Jurkat, Clone E6-1 (cell line): ENCODE data around the gene HS1BP3.

Source experiments
- DNase-seq: peaks from one replicate; pipeline ENCODE4 v3.0.0-alpha.2; 2011; ENCODE audit warnings: low read depth, low spot score
- H3K4me3 ChIP-seq: 2 replicates; pipeline ENCODE4 v1.5.1; 2011; ENCODE audit warnings: mild to moderate bottlenecking, low read length, control low read depth, moderate library complexity

The HS1BP3 gene

DNA sequence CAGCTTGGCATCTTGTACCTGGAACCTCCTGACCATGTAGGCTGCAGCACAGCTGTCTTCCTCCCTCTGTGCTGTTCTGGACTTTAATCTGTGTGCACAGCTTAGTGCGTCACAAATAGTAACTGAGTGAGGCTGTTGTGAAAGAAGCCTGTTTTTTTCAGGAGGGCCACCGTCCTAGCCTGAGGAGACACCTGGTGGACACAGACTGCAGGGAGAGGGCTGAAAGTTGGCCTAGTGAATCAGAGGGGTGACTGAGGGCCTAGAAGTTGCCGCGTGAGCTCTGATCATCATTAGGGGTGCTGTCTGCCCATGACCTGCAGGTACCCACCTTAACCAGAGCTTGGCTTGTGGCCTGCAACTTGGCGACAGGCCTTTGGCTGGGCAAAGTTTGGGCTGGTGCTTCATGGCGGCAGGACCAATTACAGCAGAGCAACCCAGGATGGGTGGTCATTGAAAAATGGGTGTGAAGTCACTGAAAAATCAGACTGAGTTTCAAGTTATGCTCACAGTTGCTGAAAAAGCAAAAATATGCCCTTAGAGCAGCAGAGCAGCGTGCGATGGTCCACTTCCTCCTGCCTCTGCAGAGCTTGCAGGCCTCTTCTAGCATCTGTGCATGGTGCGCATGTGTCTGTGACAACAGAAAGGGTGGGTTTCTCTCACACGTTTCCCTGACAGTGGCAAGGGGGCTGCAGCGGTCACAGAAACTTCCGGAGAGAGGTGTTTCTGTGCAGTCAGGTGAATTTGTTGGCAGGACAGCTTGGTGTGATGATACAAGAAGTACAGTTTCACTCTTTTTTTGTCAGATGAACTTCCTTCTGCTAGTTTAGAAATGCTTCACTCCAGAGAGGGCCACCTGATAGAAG lies 25.7 kb upstream of the HS1BP3 start:
- no peak overlapping the region for H3K4me3 ChIP-seq
- no peak for DNase-seq

DNA sequence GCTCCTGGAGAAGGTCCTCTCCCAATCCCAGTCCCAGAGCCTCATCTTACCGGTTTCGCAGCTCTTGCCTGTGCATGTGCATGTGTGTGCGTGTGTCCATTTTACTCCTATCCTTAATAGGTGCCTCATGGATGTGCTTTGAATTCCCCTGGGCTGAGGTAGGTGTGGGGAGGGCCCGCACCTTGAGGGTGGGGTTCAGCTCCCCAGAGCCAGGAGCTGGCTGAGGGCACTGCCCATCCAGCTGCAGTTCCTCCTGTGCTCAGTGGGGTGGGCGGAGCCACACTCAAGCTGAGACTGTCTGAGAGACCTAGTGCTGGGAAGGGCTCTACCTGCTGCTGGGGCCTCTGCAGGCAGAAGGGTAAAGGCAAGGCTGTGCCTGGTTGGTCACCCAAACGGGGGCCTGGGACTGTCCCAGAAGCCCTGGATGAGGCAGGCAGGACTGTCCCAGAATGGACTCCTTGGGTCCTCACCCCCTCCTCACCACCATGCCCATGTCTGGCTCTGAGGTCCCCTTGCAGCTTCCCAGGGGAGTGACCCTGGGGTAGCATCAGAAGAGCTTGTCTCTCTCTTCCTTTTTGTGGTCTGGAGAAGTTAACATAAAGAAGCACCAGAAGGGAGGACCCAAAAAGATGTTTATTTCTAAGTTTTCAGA lies 24.9 kb upstream of the HS1BP3 start:
- no peak overlapping the region for H3K4me3 ChIP-seq
- no peak for DNase-seq

DNA sequence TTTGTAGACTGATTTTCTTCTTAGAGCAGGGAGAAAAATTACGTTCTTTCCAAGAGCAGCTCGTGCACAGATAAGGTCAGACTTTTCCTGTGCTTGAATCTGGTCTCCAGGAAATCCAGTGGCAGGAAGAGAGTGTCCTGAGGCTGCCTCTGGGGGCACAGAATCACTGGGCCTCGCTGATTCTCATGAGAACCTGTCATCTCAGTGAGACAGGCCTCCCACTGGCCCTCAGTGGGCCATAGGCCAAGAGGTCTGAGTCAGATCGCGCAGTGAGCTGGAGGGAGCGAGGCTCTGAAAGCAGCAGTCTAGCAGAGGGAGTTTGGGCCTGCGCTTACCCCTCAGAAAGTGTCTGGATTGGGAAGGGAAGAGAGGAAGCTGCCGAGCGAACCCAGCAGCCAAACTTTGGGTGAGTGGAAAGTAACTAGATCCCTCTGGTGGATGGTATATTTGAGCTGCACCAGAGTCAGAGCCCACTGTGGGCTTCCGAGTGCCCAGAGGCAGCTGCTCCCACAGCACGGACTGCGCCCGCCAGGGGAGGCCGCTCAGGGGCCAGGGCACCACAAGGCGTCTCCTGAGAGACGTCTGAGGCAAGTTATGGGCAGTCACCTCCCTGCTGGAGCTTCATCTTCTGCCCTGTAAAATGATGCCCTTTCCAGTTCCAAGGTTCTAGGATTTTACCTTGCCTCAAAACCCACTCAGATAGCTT lies 24.2 kb upstream of the HS1BP3 start:
- H3K4me3 ChIP-seq, result no peak overlapping the region
- no peak for DNase-seq

DNA sequence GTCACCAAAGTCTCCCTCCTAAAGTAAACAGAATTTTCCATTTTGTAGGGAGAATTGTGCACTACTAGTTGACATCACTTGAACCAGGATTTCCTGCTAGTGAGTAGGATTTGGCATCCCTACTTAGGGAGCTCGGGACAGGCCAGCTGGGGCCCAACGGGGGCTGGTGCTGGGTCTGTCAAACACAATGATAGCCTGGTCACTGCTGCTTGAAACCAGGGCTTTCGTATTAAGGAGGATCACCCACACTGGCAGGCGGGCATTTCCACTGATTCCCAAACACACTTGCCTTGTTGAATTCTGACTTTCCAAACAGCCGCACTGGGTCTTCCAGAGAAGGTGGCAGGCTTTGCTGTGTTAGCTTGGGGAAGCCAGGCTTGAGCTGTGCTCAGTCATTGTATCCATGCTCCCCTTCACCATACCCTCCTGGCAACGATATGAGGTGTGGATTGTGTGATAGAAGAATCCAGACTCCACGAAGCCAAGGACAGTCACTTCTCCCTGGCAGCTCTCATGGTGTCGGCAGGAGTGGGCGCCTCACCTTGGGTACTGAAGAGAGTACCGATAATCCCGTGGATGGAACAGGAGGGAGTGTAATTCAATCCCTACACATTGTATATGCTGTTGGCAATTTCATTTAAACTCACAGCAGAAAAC lies 23.5 kb upstream of the HS1BP3 start:
- no peak overlapping the region for H3K4me3 ChIP-seq

DNA sequence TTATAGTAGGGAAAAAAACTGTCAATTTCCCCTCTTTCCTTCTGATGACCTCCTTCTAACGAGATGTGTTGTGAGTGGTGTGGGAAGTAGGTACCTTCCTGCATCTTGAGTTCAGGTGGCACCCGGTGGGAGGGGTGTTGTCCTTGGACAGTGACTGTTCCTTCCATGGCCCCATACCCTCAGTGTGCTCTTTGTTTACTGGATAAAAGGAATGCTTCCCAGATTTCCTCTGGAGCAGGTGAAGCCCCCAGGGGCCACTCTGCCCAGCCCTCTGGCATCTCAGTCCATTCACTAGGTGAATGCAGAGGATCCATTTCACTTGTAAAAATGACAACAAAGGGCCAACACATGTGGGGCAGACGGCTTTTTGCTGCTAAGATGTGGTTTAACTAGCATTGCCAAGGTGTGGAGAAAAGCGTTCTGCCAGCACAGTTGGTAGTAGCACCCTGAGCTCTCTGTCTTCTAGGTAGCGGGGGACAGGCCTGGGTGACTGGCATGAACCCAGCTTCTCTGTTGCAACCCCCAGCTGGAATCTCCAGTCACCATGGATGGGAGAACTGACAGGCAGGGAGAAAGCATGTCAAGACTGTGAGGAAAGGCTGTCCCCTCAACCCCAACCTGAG lies 22.9 kb upstream of the HS1BP3 start:
- H3K4me3 ChIP-seq, result no peak overlapping the region
- DNase-seq, result no peak

More for the DNA sequence above, 23.5 kb upstream of the HS1BP3 start:
- no peak for DNase-seq

DNA sequence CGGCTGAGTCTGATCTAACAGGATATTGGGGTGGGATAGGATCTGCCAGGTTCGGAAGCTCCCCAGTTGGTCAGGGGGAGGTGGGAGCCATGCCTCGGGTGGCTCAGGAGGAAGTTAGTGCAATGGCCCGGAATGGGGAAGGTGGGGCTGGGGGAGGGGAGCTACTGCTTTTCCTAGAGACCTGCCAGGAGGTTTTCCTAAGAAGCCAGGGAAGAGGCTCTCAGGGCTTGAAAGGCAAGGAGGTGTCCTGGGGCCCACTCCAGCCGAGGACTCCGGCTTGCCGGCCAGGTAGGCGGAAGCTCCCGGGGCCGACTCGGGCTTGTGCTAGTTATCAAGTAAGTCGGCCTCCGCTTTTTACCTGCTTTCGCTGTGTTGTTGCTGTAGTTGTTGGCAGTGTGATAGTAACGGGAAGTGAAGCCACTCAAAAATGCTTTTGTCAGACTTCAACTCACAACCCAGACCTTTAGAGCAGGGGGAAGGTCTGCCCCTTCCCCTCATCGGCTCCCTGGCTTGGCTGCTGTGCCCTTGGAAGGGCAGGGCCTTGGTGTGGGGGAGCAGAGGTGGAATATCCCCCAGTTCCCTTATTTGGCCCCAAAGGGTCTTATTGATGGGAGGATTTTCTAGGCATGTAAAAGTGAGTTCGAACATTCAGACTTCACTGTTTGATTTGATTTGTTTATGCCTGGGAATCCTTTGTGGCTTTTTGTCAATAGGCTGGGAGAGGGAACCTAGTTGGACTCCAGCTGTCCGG lies 21.5 kb upstream of the HS1BP3 start:
- DNase-seq, result no peak
- no peak overlapping the region for H3K4me3 ChIP-seq

DNA sequence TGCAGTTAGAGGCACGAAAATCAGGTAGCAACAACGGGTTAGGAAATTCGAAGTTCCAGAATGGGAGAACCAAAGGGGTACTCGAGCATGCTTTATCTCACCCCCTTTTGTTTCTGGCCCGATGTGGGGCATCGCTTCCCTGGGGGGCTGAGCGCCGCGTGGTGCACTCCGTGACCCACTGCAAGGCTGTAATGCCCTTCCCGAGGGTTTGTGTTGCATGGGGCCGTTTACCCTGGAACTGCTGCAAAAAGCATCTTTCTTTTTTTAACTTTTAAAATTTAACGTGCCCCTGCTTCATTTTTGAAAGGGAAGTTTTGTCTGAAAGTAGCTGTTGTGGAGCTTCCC lies 20.8 kb upstream of the HS1BP3 start:
- no peak for DNase-seq
- H3K4me3 ChIP-seq, result no peak overlapping the region

DNA sequence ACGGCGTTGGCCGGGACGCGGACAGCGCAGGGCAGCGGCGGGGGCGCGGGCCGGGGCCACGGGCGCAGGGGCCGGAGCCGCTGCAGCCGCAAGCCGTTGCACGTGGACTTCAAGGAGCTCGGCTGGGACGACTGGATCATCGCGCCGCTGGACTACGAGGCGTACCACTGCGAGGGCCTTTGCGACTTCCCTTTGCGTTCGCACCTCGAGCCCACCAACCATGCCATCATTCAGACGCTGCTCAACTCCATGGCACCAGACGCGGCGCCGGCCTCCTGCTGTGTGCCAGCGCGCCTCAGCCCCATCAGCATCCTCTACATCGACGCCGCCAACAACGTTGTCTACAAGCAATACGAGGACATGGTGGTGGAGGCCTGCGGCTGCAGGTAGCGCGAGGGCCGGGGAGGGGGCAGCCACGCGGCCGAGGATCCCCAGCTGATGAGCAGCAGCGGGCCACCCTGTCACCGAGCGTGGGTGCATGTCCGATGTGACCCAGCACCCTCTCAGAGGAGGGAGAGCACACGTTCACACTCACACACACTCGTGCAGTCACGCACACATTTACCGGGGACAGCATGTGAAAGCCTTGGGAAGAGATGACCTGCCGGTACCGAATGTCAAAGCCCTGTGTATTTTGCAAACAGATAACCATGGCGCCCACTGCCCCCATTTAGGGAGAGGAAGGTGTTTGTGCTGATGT lies 20.3 kb upstream of the HS1BP3 start:
- no peak for DNase-seq
- H3K4me3 ChIP-seq, result no peak overlapping the region

DNA sequence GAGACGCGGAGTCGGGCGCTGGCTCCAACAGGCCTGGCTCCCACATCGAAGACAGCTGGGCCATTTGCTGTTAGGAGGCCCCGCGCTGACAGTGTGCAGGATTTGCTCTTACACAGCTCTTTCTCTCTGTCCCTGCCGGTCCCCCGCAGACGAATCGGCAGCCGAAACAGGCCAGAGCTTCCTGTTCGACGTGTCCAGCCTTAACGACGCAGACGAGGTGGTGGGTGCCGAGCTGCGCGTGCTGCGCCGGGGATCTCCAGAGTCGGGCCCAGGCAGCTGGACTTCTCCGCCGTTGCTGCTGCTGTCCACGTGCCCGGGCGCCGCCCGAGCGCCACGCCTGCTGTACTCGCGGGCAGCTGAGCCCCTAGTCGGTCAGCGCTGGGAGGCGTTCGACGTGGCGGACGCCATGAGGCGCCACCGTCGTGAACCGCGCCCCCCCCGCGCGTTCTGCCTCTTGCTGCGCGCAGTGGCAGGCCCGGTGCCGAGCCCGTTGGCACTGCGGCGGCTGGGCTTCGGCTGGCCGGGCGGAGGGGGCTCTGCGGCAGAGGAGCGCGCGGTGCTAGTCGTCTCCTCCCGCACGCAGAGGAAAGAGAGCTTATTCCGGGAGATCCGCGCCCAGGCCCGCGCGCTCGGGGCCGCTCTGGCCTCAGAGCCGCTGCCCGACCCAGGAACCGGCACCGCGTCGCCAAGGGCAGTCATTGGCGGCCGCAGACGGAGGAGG lies 19.6 kb upstream of the HS1BP3 start:
- DNase-seq, result no peak
- no peak overlapping the region for H3K4me3 ChIP-seq

DNA sequence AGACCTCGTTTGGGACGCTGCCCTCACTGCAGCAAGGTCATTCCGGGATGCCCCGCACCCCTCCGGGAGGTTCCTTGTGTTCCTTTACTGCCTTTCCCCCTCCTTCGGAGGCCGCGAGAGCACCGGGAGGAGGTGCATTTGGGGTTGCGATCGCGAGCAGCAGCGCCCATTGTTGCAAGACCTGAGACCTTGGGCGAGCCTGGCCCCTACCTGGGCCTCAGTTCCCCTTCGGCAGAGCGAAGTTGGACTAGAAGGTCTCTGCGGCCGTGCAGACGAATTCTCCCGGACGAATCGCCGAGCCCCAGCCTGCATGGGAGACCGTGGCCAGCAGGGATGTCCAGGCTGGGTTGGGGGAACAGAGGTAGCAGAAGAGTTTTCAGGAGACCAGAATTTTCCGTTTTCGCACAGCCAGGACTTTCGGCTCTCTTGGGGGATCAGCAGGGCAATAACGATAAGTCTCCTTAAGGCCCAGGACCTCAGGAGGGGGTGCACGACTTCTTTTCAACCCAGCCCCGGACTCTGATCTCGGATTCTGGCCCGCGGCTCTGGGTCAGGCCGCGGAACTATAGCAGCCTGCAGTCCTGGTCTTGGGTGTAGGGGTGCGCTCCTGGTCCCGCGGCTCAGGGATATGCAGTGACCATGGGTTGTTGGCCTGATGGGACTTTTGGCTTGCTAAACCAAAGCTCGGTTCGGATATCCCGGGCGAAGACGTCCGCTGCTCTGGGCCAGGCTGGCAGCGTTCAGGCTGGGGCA lies 18.8 kb upstream of the HS1BP3 start:
- DNase-seq, result no peak
- no peak overlapping the region for H3K4me3 ChIP-seq

DNA sequence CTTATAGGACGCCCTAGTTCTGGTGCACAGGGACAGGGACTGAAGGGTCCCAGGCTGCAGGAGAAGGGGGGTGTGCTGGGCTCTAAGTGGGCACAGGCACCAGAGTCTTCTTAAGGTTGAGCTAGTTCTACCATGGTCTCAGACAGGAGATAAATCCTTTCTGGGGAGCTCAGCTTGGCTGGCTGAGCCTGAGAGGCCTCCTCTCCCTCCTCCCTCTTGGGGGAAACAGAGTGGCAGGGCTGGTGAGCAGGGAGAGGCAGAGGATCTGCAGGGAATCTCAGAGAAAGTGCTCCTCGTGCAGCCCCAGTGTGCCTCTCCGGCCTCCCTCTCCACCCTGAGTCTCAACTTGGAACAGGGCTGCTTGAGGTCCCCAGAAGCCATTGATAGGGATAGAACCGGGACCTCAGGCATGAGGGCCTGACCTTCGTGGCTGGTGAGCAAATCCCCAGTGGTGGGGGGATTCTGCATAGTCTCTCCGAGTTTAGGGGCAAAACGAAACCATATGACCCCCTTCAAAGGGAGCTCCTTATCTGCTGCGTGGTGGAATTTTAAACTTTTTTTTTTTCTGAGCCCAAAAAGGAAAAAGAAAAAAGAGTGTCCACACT lies 18.1 kb upstream of the HS1BP3 start:
- no peak overlapping the region for H3K4me3 ChIP-seq
- DNase-seq, result no peak

DNA sequence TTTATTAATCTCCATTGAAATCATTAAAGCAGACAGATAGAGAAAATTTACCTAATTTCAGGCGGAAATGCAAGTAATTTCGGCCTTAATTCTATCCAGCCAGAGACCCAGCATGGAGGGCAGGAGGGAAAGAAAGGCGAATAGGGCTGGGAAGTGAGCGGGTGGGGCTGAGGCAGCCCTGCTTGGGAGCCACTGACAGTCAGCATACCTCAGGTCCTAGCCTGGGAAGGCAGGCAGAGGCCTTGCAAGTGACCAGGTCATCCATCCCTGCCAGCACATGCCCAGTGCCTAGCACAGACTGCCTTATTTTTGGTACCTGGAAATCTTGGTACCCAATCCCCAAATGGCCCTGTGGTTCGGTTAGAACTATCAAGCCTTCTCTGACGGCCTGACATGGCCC lies 17.6 kb upstream of the HS1BP3 start:
- H3K4me3 ChIP-seq, result no peak overlapping the region
- no peak for DNase-seq

DNA sequence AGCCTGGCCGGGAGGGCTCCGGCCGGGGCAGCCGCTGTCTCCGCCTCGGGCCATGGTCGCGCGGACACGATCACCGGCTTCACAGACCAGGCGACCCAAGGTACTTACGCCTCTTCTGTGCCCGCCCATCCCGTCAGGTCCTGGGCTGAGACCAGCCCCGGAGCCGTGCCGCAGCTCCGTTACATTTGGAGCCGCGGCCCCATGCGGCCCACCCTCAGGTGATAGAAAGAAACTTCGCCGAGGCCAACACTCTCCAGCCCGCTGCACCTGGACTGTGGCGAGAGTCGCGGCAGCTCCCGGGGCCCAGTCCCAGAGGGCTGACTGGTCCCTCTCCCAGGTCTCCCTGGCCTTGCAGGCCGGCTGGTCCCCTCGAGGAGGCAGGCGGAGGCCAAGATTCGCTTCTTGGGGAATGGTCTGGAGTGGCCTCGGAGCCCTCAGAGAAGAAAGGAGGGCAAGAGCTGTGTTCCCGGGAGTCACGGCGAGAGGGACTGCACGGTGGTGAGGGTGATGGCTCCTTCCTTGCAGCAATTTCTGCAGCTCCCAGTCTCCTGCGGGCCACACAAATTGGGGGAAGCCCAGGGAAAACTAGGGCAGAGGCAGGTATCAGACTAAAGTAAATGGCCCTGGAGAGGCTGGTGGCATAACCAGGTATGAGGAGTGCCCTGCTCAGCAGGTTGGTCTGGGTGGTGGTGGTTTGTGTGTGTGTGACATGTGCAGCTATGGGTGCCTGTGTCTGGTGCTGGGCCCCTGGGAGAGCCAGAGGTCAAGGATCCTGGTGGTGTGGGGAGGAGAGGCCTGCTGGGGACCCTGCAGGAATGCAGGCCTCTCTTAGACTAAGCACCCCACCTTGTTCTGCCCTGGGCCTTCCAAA lies 16.9 kb upstream of the HS1BP3 start:
- H3K4me3 ChIP-seq, result no peak overlapping the region
- DNase-seq, result no peak

DNA sequence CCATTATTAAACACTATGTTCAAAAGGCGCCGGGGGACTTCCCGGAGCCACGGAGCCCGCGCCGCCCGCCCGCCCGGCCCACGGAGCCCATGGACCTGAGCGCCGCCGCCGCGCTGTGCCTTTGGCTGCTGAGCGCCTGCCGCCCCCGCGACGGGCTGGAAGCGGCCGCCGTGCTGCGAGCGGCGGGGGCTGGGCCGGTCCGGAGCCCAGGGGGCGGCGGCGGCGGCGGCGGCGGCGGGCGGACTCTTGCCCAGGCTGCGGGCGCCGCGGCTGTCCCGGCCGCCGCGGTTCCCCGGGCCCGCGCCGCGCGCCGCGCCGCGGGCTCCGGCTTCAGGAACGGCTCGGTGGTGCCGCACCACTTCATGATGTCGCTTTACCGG lies 16.2 kb upstream of the HS1BP3 start:
- H3K4me3 ChIP-seq, result no peak overlapping the region
- DNase-seq, result no peak

DNA sequence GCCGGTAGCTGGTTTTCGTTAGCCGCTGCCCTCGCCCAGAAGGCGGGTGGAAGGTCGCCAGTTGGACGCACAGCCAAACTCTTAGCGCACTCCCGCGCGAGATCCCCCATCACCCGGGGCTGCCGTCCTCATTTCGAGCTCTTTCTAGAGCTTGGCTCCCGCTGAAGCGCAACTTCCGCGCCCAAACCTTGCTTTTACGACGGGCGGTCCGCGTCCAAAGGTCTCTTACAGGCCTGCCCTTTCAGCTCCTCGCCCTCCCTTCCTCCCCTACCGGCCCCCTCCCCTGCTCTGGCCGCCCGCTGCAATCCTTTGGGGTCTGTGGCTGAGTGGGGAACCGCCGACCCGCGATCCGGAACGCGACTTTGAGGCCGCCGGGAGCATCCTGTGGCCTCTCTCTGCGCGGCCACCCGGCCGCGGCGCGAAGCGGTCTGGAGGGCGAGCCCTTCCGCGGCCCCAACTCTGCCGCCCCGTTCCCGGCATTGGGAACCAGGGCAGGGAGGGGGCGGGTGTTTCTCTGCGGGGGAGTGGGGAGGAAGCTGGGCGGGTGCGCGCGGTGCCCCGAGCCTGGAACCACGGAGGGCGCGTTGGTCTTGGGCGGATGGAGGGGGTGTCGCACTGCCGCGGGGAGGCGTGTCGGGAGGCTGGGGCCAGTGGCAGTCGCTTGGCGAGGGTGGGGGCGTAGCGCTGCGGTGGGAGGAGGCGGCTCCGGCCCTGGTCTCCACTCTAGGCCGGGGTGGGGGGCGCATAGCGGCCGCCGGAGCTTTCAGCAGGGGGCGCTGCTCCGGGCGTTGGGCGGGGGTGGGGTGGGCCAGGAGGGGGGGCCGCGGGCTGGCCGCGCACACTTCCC lies 15.6 kb upstream of the HS1BP3 start, which contains the start of gene GDF7:
GDF7 (plus strand) TSS at position 841 of the 847 bp plus-strand sequence. CDS start 96 bp downstream, outside the sequence.
- no peak for DNase-seq
- no peak within 1 kb of the TSS for H3K4me3 ChIP-seq
